Immature natural killer cell (primary cell): ENCODE measurements around the gene CCDC74A. TPM values are rescaled to one million over a fixed set of nuclear protein-coding genes. Genes with fewer than 3 reads are reported as not detected.
A peak's percentile ranks its signal among the peaks of the same experiment; 100 is the strongest.
"Not testable (repeated sequence)": the region's sequence is repeated elsewhere in the genome, so short reads cannot be mapped to it uniquely, and the experiment has no call there.

Experiments
- DNase-seq, 3 donors: peaks; one replicate each; pipeline ENCODE4 v3.0.0; 2022; ENCODE audit warnings: mixed read lengths in 1 of 3
- H3K27ac Mint-ChIP-seq, 6 donors: one replicate each; pipeline ENCODE4 v1.8.0; 2020; ENCODE audit warnings: mixed read lengths in 6 of 6, mild to moderate bottlenecking in 5 of 6, inconsistent platforms in 4 of 6, moderate library complexity in 3 of 6
- H3K27me3 Mint-ChIP-seq, 3 donors: one replicate each; pipeline ENCODE4 v1.8.0; 2020 to 2021; ENCODE audit warnings: low read depth in 3 of 3, mild to moderate bottlenecking in 3 of 3, mixed read lengths in 3 of 3, moderate library complexity in 3 of 3, inconsistent platforms in 1 of 3
- H3K36me3 Mint-ChIP-seq, 3 donors: one replicate each; pipeline ENCODE4 v1.8.0; 2020; ENCODE audit warnings: mixed read lengths in 3 of 3, inconsistent platforms in 2 of 3, mild to moderate bottlenecking in 2 of 3
- H3K4me1 Mint-ChIP-seq, 2 donors: one replicate each; pipeline ENCODE4 v1.8.0; 2020; ENCODE audit warnings: inconsistent platforms in 2 of 2, mild to moderate bottlenecking in 2 of 2, mixed read lengths in 2 of 2, moderate library complexity in 1 of 2
- H3K4me3 Mint-ChIP-seq, 5 donors: one replicate each; pipeline ENCODE4 v1.8.0; 2020; ENCODE audit warnings: mild to moderate bottlenecking in 5 of 5, mixed read lengths in 5 of 5, inconsistent platforms in 3 of 5, moderate library complexity in 3 of 5
- H3K9me3 Mint-ChIP-seq, 6 donors: one replicate each; pipeline ENCODE4 v1.8.0; 2020; ENCODE audit warnings: mild to moderate bottlenecking in 6 of 6, mixed read lengths in 6 of 6, inconsistent platforms in 4 of 6, moderate library complexity in 3 of 6
- polyA plus RNA-seq, 3 donors: library from polyadenylated mRNA; unstranded; fragments of 300-500 nt; fragmentation: Illumina TruSeq; gene quantifications; one replicate each; pipeline ENCODE4 v1.2.3, GENCODE V29; 2021

CCDC74A gene
- polyA plus RNA-seq, 3 donors from 2014 or later, result 0.37 to 0.82 TPM; not detected in 1

DNA sequence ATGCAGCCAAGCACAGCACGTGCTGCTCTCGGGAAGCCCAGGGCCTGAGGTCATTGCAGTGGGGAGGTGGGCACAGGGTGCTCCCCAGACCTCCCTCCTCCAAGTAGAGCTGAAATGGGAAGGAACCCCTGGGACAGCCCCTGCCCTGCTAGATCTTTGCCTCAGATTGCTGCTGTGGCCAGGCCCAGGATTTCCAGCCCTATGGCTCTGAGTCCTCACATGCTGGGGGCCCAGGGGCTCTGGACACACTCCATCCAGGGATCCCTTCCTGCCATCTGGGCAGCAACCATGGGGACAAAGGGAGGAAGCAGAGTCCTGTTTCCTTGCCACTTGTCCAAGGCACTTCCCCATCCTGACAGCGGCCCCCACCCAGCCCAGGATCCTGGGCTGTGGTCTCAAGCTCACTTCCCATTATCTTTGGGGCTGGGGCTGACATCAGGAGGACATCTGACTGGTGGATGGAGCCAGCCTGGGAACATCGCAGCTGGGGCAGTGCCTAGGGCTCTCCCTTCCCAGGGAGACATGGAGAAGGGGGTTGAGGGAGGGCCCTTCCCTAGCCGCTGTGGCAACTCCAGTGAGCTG lies 2.3 kb downstream of the CCDC74A start:
- not testable (repeated sequence) for H3K27me3 Mint-ChIP-seq, H3K9me3 Mint-ChIP-seq, DNase-seq, H3K36me3 Mint-ChIP-seq
- Mint-ChIP-seq H3K4me3 (peak overlapping the region in 2 of 5 donors; percentile 78), H3K27ac (peak overlapping the region in 2 of 6 donors; percentile 74 to 81), H3K4me1 (peaks cover 14 to 20% of the 10 kb centered on the region in 2 donors)

DNA sequence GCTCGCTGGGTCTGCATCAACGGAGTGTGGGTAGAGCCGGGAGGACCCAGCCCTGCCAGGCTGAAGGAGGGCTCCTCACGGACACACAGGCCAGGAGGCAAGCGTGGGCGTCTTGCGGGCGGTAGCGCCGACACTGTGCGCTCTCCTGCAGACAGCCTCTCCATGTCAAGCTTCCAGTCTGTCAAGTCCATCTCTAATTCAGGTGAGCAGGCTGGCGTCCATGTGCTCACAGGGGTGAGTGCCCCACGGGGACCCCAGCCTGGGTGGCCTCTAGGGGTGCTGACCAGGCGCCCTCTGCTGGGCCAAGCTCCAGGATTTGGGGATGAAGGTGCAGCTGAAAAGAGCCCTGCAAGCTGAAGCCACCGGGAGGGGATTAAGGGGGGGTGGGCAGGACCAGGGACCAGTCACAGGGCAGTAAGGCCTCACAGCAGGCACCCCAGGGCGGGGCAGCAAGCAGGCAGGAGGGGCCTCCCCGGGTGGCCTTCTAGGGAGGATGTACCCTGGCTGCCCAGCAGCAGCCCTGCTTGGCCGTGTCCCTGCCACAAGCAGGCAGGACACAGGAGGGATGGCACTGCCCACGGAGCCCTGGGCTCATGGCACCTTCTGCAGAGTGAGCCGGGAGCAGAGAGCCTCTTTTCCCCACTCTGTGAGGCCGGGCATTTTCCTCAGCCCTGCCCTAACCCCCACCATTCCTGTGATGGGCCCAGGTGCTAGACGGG lies 3.1 kb downstream of the CCDC74A start:
- peaks cover 14 to 20% of the 10 kb centered on the region in 2 donors for H3K4me1 Mint-ChIP-seq
- not testable (repeated sequence) for H3K27ac Mint-ChIP-seq, DNase-seq, H3K27me3 Mint-ChIP-seq, H3K4me3 Mint-ChIP-seq, H3K36me3 Mint-ChIP-seq, H3K9me3 Mint-ChIP-seq

DNA sequence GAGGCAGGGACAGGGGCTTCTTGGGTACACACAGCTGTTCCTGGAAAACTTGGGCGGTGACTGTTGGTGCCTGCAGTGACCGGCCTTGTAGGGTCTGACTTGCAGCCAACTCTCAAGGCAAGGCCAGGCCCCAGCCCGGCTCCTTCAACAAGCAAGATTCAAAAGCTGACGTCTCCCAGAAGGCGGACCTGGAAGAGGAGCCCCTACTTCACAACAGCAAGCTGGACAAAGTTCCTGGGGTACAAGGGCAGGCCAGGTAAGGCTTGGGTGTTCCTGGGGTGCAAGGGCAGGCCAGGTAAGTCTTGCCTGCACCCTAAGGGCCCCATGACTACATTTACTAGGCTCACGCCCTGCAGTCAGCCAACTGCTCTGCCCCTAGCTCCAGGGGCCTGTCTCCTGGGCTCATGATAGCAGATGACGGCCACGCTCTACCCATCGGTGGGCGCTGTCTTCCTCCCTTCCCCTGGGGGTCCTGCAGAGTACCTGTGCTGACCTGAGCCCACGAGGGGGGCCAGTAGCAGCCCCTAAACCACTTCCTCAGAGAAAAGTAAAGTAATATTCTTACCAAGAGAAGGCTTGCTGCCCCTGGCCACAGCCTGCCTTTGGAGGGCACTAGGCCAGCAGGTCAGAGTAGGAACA lies 4.0 kb downstream of the CCDC74A start:
- not testable (repeated sequence) for H3K27ac Mint-ChIP-seq, DNase-seq, H3K36me3 Mint-ChIP-seq, H3K9me3 Mint-ChIP-seq, H3K4me3 Mint-ChIP-seq, H3K27me3 Mint-ChIP-seq
- H3K4me1 Mint-ChIP-seq, result peaks cover 14 to 19% of the 10 kb centered on the region in 2 donors

DNA sequence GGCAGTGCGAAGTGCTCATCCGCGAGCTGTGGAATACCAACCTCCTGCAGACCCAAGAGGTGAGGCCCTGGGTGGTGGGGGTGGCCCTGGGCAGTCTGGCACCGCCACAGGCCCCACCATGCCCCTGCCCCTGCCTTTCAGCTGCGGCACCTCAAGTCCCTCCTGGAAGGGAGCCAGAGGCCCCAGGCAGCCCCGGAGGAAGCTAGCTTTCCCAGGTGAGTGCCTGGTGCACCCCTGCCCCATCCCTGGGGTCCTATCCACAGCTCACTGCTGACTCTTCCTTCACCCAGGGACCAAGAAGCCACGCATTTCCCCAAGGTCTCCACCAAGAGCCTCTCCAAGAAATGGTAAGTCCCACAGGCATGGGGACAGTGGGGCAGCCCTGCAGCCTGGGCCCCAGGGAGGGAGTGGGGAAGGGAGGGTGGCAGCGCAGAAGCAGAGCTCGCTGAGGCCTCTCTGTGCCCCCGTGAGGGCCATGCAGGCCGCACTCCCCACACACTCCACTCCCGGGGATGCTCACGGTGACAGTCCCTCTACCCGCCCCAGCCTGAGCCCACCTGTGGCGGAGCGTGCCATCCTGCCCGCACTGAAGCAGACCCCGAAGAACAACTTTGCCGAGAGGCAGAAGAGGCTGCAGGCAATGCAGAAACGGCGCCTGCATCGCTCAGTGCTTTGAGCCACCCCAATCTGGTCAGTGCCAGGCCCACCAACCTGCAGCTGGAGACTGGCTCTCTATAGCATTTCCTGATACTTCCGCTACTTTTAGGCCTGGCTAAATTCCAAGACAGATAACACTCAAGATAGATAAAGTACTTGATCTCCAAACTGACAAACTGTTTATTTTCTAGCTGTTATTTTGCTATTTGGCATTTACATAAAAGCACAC lies 5.3 kb downstream of the CCDC74A start:
- not testable (repeated sequence) for H3K9me3 Mint-ChIP-seq, H3K27ac Mint-ChIP-seq, H3K36me3 Mint-ChIP-seq, H3K4me3 Mint-ChIP-seq, DNase-seq, H3K27me3 Mint-ChIP-seq
- H3K4me1 Mint-ChIP-seq, result peaks cover 9 to 15% of the 10 kb centered on the region in 2 donors

DNA sequence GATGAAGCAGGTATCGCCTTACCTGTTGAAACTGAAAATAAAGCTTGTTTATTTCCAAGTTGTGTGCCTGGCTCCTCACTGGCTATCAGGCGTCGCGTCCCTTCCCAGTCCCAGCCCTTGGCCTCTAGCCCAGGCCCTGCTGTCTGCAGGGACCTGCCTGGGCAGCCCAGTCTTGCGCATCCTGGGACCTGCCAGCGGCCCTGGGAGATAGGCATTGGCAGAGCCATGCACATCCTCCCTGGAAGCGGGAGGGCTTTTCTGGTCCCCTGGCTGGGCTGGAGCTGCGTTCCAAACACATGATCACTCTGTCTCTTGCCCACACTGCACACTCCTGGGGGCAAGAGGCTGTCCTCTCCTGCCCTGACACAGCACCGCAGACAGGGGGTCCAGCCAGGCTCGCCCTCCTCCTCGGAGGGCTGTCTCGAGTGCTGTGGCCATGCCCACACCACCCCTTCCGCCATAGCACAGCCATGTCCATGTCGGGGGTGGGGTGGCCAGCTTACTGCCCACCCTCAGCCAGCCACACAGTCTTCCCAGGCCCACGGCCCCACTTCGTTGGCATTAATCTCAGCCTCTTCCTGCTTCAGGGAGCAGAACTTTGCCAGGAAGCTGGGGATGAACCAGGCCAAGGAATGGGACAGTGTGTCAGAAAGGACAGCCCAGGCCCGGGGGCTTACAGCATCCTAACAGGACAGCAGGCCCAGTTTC lies 6.1 kb downstream of the CCDC74A start:
- not testable (repeated sequence) for H3K36me3 Mint-ChIP-seq, DNase-seq, H3K4me3 Mint-ChIP-seq, H3K27me3 Mint-ChIP-seq, H3K27ac Mint-ChIP-seq, H3K9me3 Mint-ChIP-seq
- H3K4me1 Mint-ChIP-seq, result peaks cover 9 to 10% of the 10 kb centered on the region in 2 donors

DNA sequence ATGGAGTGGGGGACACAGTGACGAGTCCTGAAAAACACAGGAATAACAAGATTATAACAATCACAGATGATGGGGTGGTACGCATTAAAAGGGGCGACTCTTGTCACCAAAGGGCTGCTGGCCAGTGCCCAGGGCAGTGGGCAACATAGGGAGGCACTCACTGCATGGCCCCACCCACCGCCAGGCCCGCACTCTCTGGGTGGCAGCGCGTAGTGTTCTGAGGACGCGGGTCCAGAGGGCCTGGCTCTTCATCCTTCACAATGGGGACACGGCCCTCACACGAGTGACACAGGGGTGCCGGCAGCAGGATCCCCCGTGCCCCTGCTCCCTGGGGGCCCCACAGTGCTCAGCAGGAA lies 6.6 kb downstream of the CCDC74A start:
- not testable (repeated sequence) for H3K27me3 Mint-ChIP-seq, DNase-seq, H3K27ac Mint-ChIP-seq, H3K4me1 Mint-ChIP-seq, H3K4me3 Mint-ChIP-seq, H3K36me3 Mint-ChIP-seq, H3K9me3 Mint-ChIP-seq

DNA sequence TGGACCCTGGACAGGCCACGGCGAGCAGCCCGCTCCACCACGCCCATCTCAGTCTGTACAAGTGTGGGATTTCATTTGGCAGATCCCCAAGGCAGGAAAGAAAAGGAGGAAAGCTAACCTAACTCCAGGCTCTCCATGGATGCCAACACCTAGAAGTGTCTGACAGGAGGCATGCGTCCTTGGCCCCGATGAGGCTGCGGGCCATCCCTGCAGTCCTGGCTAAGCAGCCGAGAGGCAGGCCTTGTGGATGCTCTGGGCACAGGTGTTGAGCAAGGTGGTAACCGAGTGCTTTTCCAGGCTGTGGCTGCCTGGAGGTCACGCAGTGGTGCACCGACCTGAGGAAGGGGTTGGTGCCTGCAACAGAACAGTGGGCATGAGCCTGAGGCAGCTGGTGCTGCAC lies 7.3 kb downstream of the CCDC74A start:
- not testable (repeated sequence) for H3K27ac Mint-ChIP-seq, DNase-seq, H3K9me3 Mint-ChIP-seq, H3K4me1 Mint-ChIP-seq, H3K36me3 Mint-ChIP-seq, H3K4me3 Mint-ChIP-seq, H3K27me3 Mint-ChIP-seq

DNA sequence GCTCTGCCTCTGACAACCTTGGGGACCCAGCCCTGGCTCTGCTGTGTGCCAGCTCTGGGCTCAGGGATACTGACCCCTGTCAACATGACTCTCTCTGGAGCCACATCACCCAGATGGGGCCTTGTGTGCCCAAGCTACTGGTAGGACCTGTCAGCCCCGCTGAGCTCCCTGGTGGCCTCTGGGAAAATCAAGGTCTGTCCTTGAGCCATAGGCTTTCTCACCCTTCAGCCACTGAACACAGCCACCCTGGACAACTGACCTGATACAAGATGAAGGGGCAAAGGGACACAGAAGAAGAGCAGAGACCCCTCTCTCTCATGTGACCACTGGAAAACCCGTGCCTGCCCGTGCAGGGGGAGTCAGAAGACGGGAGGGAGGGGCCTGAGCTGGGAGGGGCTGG lies 7.8 kb downstream of the CCDC74A start:
- Mint-ChIP-seq H3K27me3 (peaks cover 0 to 3% (median 2%) of the 10 kb centered on the region in 3 donors), H3K36me3 (no peaks in the 10 kb centered on the region), H3K9me3 (no peaks in the 10 kb centered on the region), H3K4me1 (no peaks in the 10 kb centered on the region), H3K4me3 (no peak overlapping the region), H3K27ac (no peak overlapping the region)
- no peak for DNase-seq

DNA sequence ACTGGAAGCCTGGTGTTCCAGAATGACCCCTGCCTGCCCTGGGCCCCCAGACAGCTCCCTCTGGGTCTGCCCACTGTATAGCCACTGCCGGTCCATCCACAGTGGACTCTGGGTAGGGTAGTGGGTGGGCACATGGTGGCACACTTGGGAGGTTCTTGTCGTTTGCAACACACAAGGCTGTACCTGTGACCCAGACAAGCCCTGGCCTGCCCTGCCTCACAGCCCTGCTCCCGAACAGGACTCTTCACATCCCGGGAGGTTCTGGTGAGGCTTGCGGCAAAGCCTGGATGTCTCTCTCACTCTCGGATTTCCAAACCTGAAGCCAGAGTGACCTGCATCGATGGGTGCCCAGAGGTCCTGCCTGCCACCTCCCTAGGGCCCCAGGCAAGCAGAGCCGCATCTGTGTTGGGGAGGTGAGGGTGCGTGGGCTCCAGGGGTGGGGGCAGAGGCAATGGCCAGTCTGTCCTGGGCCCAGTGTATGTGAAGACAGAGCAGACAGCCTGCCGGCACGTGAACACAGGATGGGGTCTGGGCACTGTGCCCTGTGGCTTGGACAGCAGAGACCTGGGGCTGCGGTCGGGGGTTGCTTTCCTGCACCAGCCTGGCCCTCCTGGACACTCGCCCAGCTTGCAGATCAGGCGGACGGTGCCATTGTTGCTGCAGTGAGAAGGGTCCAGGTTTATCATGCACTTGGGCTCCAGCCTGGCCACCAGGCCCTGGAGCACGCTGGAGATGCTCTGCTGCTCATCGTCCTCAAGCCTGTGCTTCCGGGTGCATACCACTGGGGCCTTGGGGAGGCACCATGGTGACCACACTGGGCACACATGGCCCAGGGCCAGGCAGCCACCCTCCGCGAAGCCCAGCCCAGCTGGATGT lies 8.5 kb downstream of the CCDC74A start:
- H3K4me3 Mint-ChIP-seq, H3K27ac Mint-ChIP-seq, H3K9me3 Mint-ChIP-seq, DNase-seq, H3K27me3 Mint-ChIP-seq, H3K36me3 Mint-ChIP-seq, H3K4me1 Mint-ChIP-seq: not testable (repeated sequence)

DNA sequence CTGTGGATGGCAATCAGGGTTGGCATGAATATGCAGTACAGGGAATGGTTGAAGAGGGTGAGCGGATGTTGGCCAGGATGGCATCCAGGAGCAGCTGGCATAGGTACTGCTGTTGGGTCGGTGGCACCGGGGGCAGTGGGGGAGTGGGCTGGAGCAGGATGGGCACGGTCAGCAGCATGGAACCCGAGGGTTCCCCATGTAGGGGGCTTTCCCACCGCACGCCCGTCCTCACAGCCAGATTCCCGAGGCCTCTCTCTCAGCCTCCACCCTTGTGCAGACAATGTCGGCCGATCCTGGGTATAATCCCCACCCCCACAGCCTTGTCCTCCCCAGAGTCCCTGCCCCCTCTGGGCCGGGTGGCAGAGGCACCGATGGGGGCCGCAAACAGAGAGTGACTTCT lies 9.2 kb downstream of the CCDC74A start:
- not testable (repeated sequence) for H3K27ac Mint-ChIP-seq, H3K4me1 Mint-ChIP-seq, H3K27me3 Mint-ChIP-seq, DNase-seq, H3K9me3 Mint-ChIP-seq, H3K4me3 Mint-ChIP-seq, H3K36me3 Mint-ChIP-seq

DNA sequence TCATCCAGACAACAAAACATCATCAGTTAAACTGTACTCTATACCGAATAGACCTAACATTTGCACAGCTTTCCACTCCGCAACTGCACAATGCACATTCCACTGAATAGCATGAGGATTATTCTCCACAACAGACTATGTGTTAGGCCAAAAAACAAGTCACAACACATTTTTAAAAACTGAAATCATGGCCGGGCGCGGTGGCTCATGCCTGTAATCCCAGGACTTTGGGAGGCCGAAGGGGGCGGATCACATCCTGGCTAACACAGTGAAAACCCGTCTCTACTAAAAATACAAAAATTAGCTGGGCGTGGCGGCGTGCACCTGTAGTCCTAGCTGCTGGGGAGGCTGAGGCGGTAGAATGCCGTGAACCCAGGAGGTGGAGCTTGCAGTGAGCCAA lies 11.2 kb downstream of the CCDC74A start:
- not testable (repeated sequence) for H3K27me3 Mint-ChIP-seq, H3K4me1 Mint-ChIP-seq, H3K27ac Mint-ChIP-seq, H3K9me3 Mint-ChIP-seq, H3K4me3 Mint-ChIP-seq, DNase-seq, H3K36me3 Mint-ChIP-seq

DNA sequence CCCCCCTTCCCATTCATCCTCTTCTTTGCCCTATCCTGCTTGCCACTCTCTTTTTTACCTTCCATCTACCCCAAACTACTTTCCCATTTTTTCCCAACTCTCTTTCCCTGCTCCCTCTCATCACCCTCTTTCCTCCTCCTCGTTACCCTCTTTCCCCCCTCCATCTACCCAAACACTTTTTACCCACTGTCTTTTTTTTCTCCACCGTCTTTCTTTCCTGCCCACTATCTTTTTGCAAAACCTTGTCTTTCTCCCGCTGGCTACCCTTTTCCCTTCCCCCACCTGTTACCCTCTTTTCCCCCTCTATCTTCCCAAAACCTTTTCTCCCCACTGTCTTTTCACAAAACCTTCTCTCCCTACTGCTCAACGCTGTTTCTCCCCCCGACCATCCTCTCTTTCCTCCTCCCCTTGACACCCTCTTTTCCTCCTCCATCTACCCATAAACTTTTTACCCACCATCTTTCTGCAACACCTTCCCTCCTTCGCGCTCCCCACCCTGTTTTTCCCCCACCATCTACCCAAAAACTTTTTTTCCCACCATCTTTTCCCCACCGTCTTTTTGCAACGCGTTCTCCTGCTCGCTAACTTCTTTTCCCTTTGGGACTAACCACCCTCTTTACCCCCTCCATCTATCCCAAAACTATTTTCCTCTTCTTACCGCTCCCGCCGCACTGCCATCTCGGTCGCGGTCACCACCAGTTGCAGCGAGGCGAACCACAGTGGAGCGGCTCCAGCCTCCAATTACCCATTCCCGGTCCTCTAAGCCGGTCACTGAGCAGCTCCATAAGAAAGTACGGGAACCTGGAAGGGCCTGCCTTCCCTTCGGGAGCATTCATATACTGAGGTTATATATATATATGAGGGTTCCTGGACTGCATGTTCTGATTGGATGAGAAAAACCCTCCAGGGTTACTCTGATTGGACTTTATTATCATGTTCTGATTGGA lies 15.0 kb downstream of the CCDC74A start:
- Mint-ChIP-seq H3K27ac (no peak overlapping the region), H3K9me3 (no peaks in the 10 kb centered on the region), H3K4me1 (no peaks in the 10 kb centered on the region), H3K27me3 (peaks cover 0 to 7% (median 2%) of the 10 kb centered on the region in 3 donors), H3K4me3 (no peak overlapping the region), H3K36me3 (no peaks in the 10 kb centered on the region)
- DNase-seq, result no peak
